Ishikawa (cell line): ENCODE data around the gene KCNK2.

Experiments
- CEBPB ChIP-seq: IDR thresholded peaks from 2 replicates; pipeline ENCODE4 v1.6.1; 2012
- CREB1 ChIP-seq: IDR thresholded peaks from 2 replicates; pipeline ENCODE4 v1.6.1; 2012; ENCODE audit warnings: low read depth
- EGR1 ChIP-seq: IDR thresholded peaks from 2 replicates; pipeline ENCODE4 v1.6.1; 2012
- EP300 ChIP-seq: IDR thresholded peaks from 2 replicates; pipeline ENCODE4 v1.6.1; 2012; ENCODE audit warnings: borderline replicate concordance
- FOXM1 ChIP-seq: IDR thresholded peaks from 2 replicates; pipeline ENCODE4 v1.6.1; 2012; ENCODE audit warnings: low read depth, borderline replicate concordance
- NFIC ChIP-seq: IDR thresholded peaks from 2 replicates; pipeline ENCODE4 v1.6.1; 2012
- RAD21 ChIP-seq: IDR thresholded peaks from 2 replicates; pipeline ENCODE4 v1.6.1; 2012; ENCODE audit warnings: low read depth
- REST ChIP-seq: IDR thresholded peaks from 2 replicates; pipeline ENCODE4 v1.6.1; 2012; ENCODE audit warnings: low read depth, mild to moderate bottlenecking
- TAF1 ChIP-seq: IDR thresholded peaks from 2 replicates; pipeline ENCODE4 v1.6.1; 2012; ENCODE audit warnings: low read depth, mild to moderate bottlenecking
- TCF12 ChIP-seq: IDR thresholded peaks from 2 replicates; pipeline ENCODE4 v1.6.1; 2012; ENCODE audit warnings: low read depth
- USF1 ChIP-seq: IDR thresholded peaks from 2 replicates; pipeline ENCODE4 v1.6.1; 2012
- YY1 ChIP-seq: IDR thresholded peaks from 2 replicates; pipeline ENCODE4 v1.6.1; 2012; ENCODE audit warnings: low read depth
- TF ChIP-seq, protein P1 (sequence below): IDR thresholded peaks from 2 replicates; pipeline ENCODE4 v1.6.1; 2012

DNA sequence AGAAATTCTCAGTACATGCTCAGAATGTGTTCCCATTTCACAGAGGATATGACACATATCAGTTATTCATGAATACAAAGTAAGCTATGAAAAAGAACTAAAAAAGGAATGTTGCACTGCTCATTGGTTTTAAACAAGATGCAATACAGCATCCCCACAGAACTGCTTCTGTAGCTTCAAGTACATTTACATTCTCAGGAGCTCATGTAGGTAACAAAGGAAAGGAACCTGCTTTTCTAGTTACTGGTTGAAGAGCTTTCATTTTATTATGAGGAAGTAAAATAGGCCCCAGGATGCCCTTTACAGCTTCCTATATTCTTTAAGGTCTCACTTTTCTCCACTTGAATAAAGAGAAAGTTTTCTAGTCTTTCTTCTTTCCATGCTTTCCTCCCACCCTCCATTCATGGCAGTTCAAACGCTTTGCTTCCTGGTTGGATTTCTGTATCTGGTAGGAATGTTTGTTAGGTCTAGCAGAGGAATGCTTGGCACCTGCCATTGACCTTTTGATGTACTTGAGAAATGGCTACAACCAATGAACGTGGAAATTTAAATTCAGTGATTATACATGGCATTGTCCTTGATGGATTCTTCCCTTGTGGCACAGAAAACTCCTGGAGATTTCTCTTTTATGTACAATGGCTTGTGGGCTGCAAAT is 27.1 kb upstream of the KCNK2 start:
- no peak for TF ChIP-seq EP300
- TF ChIP-seq TCF12, result no peak
- no peak for TF ChIP-seq CREB1
- TF ChIP-seq EGR1, result no peak
- TF ChIP-seq USF1, result no peak
- no peak for TF ChIP-seq RAD21
- no peak for TF ChIP-seq TAF1
- TF ChIP-seq YY1, result no peak
- no peak for TF ChIP-seq NFIC
- TF ChIP-seq, protein P1, sequence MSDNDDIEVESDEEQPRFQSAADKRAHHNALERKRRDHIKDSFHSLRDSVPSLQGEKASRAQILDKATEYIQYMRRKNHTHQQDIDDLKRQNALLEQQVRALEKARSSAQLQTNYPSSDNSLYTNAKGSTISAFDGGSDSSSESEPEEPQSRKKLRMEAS, result no peak
- no peak for TF ChIP-seq FOXM1
- TF ChIP-seq REST, result no peak
- no peak for TF ChIP-seq CEBPB
